GM21723 (cell line): ENCODE results near the gene SLC25A46.
"Not testable (repeated sequence)": the region's sequence is repeated elsewhere in the genome, so short reads cannot be mapped to it uniquely, and the experiment has no call there.

ENCODE experiments used
- ATAC-seq: cut with Tn5 transposase; IDR thresholded peaks from one replicate; pipeline ENCODE4 v1.9.1; 2021; ENCODE audit warnings: mild to moderate bottlenecking, moderate library complexity; ENCODE audit not compliant: unreplicated experiment

The SLC25A46 gene

GRCh38 chr5:110754181-110754580 lies 15.4 kb downstream of the SLC25A46 start:
- ATAC-seq: no peak

GRCh38 chr5:110757118-110757729 lies 18.4 kb downstream of the SLC25A46 start:
- no peak for ATAC-seq

GRCh38 chr5:110760158-110760557 lies 21.4 kb downstream of the SLC25A46 start:
- ATAC-seq: no peak

- no peak for ATAC-seq
Measured at GRCh38 chr5:110768138-110768860, 29.5 kb downstream of the SLC25A46 start.

GRCh38 chr5:110769000-110769681 lies 30.3 kb downstream of the SLC25A46 start:
- ATAC-seq: no peak

GRCh38 chr5:110770286-110770685 lies 31.5 kb downstream of the SLC25A46 start:
- no peak for ATAC-seq

- ATAC-seq: no peak
Measured at GRCh38 chr5:110784901-110785300, 46.1 kb downstream of the SLC25A46 start.

- no peak for ATAC-seq
Measured at GRCh38 chr5:110785356-110785755, 46.5 kb downstream of the SLC25A46 start.

- not testable (repeated sequence) for ATAC-seq
Measured at GRCh38 chr5:110788006-110788405, 49.2 kb downstream of the SLC25A46 start.

GRCh38 chr5:110790673-110791072 lies 51.9 kb downstream of the SLC25A46 start:
- no peak for ATAC-seq

GRCh38 chr5:110802998-110803397 lies 64.2 kb downstream of the SLC25A46 start:
- ATAC-seq: no peak

- no peak for ATAC-seq
Measured at GRCh38 chr5:110803467-110804326, 64.9 kb downstream of the SLC25A46 start.

GRCh38 chr5:110807169-110807568 lies 68.4 kb downstream of the SLC25A46 start:
- no peak for ATAC-seq

GRCh38 chr5:110809006-110809405 lies 70.2 kb downstream of the SLC25A46 start:
- no peak for ATAC-seq
